Measurements from ENCODE around the gene SIL1. TPM values are rescaled to one million over a fixed set of nuclear protein-coding genes. Genes with fewer than 3 reads are reported as not detected.

The SIL1 gene
- polyA plus RNA-seq, 3 donors = 25.4 to 35.1 (median 27.9) TPM

- Histone ChIP-seq H3K4me3 (replicated peaks in 1 of 3; ENCODE audit: low read depth in 2 of 3, low read length in 3 of 3) (no peak overlapping the region), H2AFZ (ENCODE audit: insufficient read depth, low read depth, low read length, poor library complexity, severe bottlenecking) (no peak overlapping the region), H3K4me2 (replicated peaks; ENCODE audit: extremely low read depth, low read length, poor library complexity, severe bottlenecking) (no peak overlapping the region), H3K9me3 (replicated peaks in 1 of 2; ENCODE audit: control insufficient read depth in 1 of 2, insufficient read depth in 1 of 2, low read length in 2 of 2) (no peaks in the 10 kb centered on the region), H4K20me1 (ENCODE audit: insufficient read depth, low read length) (no peaks in the 10 kb centered on the region), H3K4me1 (ENCODE audit: control insufficient read depth in 1 of 2, insufficient read depth in 2 of 2, low read length in 2 of 2) (no peaks in the 10 kb centered on the region), H3K36me3 (replicated peaks in 1 of 2; ENCODE audit: control insufficient read depth in 1 of 2, insufficient read depth in 2 of 2, low read length in 2 of 2) (peaks cover 0 to 2% of the 10 kb centered on the region in 2 donors), H3K79me2 (ENCODE audit: insufficient read depth, low read length) (no peaks in the 10 kb centered on the region), H3K27me3 (ENCODE audit: control insufficient read depth in 2 of 2, insufficient read depth in 2 of 2, low read length in 2 of 2) (no peaks in the 10 kb centered on the region), H3K27ac (ENCODE audit: low read depth in 1 of 2, low read length in 2 of 2) (no peak overlapping the region), H3K9ac (ENCODE audit: insufficient read depth, low read length, poor library complexity, severe bottlenecking) (no peak overlapping the region)
- Mint-ChIP-seq H3K27me3 (ENCODE audit: low read depth in 3 of 3) (no peaks in the 10 kb centered on the region), H3K4me1 (peaks cover 21% of the 10 kb centered on the region), H3K27ac (no peak overlapping the region), H3K36me3 (peaks cover 9 to 17% of the 10 kb centered on the region in 2 donors), H3K4me3 (no peak overlapping the region), H3K9me3 (no peaks in the 10 kb centered on the region)
- WGBS (ENCODE audit: insufficient coverage) = 22% methylated on average over 1 of the region's 1 CpG
- DNase-seq = no peak
- intact Hi-C loops (cut with micrococcal nuclease) = no loop called here
- TF ChIP-seq CTCF (IDR thresholded peaks at IDR 0.05) = no peak
These were observed 110.1 kb downstream of the SIL1 start for GRCh38 chr5:139088024-139088423.

GRCh38 chr5:139082813-139083498, 115.2 kb downstream of the SIL1 start:
- no peak overlapping the region for H3K9ac ChIP-seq (ENCODE audit: insufficient read depth, low read length, poor library complexity, severe bottlenecking)
- no peak overlapping the region for H3K4me2 ChIP-seq (replicated peaks; ENCODE audit: extremely low read depth, low read length, poor library complexity, severe bottlenecking)
- H3K4me3 ChIP-seq (replicated peaks in 1 of 3; ENCODE audit: low read depth in 2 of 3, low read length in 3 of 3) = no peak overlapping the region
- no peak overlapping the region for H3K4me3 Mint-ChIP-seq
- H2AFZ ChIP-seq (ENCODE audit: insufficient read depth, low read depth, low read length, poor library complexity, severe bottlenecking) = no peak overlapping the region
- no peaks in the 10 kb centered on the region for H3K9me3 Mint-ChIP-seq
- H3K27ac ChIP-seq (ENCODE audit: low read depth in 1 of 2, low read length in 2 of 2) = no peak overlapping the region
- no peak for DNase-seq
- H3K4me1 Mint-ChIP-seq = peaks cover 13% of the 10 kb centered on the region
- TF ChIP-seq CTCF (IDR thresholded peaks at IDR 0.05) = no peak
- H3K36me3 Mint-ChIP-seq = peaks cover 5 to 8% of the 10 kb centered on the region in 2 donors
- H3K36me3 ChIP-seq (replicated peaks in 1 of 2; ENCODE audit: control insufficient read depth in 1 of 2, insufficient read depth in 2 of 2, low read length in 2 of 2) = no peaks in the 10 kb centered on the region
- no peaks in the 10 kb centered on the region for H3K27me3 ChIP-seq (ENCODE audit: control insufficient read depth in 2 of 2, insufficient read depth in 2 of 2, low read length in 2 of 2)
- peaks cover 0 to 4% of the 10 kb centered on the region in 2 donors for H3K4me1 ChIP-seq (ENCODE audit: control insufficient read depth in 1 of 2, insufficient read depth in 2 of 2, low read length in 2 of 2)
- intact Hi-C loops (cut with micrococcal nuclease) = no loop called here
- H4K20me1 ChIP-seq (ENCODE audit: insufficient read depth, low read length) = no peaks in the 10 kb centered on the region
- no CpG with 5 or more reads among the region's 2 CpGs for WGBS (ENCODE audit: insufficient coverage)
- H3K27me3 Mint-ChIP-seq (ENCODE audit: low read depth in 3 of 3) = no peaks in the 10 kb centered on the region
- no peaks in the 10 kb centered on the region for H3K9me3 ChIP-seq (replicated peaks in 1 of 2; ENCODE audit: control insufficient read depth in 1 of 2, insufficient read depth in 1 of 2, low read length in 2 of 2)
- no peaks in the 10 kb centered on the region for H3K79me2 ChIP-seq (ENCODE audit: insufficient read depth, low read length)
- H3K27ac Mint-ChIP-seq = no peak overlapping the region

Measured in CD14-positive monocyte (primary cell).